ENCODE results near the gene IFNA14. TPM values are rescaled to one million over a fixed set of nuclear protein-coding genes. Genes with fewer than 3 reads are reported as not detected.
"Not testable (repeated sequence)": the region's sequence is repeated elsewhere in the genome, so short reads cannot be mapped to it uniquely, and the experiment has no call there.

Gene IFNA14
- total RNA-seq, 1 experiment from 2014 or later: not detected

DNA sequence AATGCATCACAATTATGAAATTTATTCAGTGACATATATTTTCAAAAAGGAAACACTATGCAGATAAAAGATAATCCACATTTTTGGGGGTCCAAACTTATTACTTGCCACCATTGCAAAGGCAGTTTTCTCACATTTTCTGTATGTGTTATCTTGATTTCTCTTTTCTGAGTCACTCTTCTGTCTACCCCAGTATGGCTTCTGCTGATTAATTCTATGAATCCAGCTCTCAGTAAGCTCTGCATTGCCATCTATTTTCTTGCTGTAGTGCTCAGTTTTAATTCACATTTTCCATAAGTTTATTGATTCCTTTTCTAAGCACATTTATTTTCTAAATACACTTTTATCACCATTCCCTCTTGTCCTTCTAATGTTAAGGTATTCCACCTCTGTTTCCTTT lies 34.6 kb downstream of the IFNA14 start:
- TF ChIP-seq, protein P1, sequence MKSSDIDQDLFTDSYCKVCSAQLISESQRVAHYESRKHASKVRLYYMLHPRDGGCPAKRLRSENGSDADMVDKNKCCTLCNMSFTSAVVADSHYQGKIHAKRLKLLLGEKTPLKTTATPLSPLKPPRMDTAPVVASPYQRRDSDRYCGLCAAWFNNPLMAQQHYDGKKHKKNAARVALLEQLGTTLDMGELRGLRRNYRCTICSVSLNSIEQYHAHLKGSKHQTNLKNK (CRISPR knock-in tag; IDR thresholded peaks at IDR 0.05): no peak
- TF ChIP-seq, protein P2, sequence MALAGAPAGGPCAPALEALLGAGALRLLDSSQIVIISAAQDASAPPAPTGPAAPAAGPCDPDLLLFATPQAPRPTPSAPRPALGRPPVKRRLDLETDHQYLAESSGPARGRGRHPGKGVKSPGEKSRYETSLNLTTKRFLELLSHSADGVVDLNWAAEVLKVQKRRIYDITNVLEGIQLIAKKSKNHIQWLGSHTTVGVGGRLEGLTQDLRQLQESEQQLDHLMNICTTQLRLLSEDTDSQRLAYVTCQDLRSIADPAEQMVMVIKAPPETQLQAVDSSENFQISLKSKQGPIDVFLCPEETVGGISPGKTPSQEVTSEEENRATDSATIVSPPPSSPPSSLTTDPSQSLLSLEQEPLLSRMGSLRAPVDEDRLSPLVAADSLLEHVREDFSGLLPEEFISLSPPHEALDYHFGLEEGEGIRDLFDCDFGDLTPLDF (CRISPR knock-in tag; IDR thresholded peaks at IDR 0.05): no peak
- TF ChIP-seq, protein P3, sequence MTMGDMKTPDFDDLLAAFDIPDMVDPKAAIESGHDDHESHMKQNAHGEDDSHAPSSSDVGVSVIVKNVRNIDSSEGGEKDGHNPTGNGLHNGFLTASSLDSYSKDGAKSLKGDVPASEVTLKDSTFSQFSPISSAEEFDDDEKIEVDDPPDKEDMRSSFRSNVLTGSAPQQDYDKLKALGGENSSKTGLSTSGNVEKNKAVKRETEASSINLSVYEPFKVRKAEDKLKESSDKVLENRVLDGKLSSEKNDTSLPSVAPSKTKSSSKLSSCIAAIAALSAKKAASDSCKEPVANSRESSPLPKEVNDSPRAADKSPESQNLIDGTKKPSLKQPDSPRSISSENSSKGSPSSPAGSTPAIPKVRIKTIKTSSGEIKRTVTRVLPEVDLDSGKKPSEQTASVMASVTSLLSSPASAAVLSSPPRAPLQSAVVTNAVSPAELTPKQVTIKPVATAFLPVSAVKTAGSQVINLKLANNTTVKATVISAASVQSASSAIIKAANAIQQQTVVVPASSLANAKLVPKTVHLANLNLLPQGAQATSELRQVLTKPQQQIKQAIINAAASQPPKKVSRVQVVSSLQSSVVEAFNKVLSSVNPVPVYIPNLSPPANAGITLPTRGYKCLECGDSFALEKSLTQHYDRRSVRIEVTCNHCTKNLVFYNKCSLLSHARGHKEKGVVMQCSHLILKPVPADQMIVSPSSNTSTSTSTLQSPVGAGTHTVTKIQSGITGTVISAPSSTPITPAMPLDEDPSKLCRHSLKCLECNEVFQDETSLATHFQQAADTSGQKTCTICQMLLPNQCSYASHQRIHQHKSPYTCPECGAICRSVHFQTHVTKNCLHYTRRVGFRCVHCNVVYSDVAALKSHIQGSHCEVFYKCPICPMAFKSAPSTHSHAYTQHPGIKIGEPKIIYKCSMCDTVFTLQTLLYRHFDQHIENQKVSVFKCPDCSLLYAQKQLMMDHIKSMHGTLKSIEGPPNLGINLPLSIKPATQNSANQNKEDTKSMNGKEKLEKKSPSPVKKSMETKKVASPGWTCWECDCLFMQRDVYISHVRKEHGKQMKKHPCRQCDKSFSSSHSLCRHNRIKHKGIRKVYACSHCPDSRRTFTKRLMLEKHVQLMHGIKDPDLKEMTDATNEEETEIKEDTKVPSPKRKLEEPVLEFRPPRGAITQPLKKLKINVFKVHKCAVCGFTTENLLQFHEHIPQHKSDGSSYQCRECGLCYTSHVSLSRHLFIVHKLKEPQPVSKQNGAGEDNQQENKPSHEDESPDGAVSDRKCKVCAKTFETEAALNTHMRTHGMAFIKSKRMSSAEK (CRISPR knock-in tag; IDR thresholded peaks at IDR 0.05; ENCODE audit: borderline replicate concordance): no peak
- TF ChIP-seq, protein P4, sequence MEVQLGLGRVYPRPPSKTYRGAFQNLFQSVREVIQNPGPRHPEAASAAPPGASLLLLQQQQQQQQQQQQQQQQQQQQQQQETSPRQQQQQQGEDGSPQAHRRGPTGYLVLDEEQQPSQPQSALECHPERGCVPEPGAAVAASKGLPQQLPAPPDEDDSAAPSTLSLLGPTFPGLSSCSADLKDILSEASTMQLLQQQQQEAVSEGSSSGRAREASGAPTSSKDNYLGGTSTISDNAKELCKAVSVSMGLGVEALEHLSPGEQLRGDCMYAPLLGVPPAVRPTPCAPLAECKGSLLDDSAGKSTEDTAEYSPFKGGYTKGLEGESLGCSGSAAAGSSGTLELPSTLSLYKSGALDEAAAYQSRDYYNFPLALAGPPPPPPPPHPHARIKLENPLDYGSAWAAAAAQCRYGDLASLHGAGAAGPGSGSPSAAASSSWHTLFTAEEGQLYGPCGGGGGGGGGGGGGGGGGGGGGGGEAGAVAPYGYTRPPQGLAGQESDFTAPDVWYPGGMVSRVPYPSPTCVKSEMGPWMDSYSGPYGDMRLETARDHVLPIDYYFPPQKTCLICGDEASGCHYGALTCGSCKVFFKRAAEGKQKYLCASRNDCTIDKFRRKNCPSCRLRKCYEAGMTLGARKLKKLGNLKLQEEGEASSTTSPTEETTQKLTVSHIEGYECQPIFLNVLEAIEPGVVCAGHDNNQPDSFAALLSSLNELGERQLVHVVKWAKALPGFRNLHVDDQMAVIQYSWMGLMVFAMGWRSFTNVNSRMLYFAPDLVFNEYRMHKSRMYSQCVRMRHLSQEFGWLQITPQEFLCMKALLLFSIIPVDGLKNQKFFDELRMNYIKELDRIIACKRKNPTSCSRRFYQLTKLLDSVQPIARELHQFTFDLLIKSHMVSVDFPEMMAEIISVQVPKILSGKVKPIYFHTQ (CRISPR knock-in tag; IDR thresholded peaks at IDR 0.05): no peak
- TF ChIP-seq, protein P5, sequence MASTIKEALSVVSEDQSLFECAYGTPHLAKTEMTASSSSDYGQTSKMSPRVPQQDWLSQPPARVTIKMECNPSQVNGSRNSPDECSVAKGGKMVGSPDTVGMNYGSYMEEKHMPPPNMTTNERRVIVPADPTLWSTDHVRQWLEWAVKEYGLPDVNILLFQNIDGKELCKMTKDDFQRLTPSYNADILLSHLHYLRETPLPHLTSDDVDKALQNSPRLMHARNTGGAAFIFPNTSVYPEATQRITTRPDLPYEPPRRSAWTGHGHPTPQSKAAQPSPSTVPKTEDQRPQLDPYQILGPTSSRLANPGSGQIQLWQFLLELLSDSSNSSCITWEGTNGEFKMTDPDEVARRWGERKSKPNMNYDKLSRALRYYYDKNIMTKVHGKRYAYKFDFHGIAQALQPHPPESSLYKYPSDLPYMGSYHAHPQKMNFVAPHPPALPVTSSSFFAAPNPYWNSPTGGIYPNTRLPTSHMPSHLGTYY (CRISPR knock-in tag; IDR thresholded peaks at IDR 0.05): no peak
- TF ChIP-seq FOXP1 (CRISPR knock-in tag; IDR thresholded peaks at IDR 0.05; ENCODE audit: borderline replicate concordance): no peak
- TF ChIP-seq, protein P6, sequence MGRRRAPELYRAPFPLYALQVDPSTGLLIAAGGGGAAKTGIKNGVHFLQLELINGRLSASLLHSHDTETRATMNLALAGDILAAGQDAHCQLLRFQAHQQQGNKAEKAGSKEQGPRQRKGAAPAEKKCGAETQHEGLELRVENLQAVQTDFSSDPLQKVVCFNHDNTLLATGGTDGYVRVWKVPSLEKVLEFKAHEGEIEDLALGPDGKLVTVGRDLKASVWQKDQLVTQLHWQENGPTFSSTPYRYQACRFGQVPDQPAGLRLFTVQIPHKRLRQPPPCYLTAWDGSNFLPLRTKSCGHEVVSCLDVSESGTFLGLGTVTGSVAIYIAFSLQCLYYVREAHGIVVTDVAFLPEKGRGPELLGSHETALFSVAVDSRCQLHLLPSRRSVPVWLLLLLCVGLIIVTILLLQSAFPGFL (CRISPR knock-in tag; IDR thresholded peaks at IDR 0.05; ENCODE audit: borderline replicate concordance): no peak
- TF ChIP-seq ZNF138 (CRISPR knock-in tag; conservative IDR thresholded peaks at IDR 0.05): no peak
- TF ChIP-seq, protein P7, sequence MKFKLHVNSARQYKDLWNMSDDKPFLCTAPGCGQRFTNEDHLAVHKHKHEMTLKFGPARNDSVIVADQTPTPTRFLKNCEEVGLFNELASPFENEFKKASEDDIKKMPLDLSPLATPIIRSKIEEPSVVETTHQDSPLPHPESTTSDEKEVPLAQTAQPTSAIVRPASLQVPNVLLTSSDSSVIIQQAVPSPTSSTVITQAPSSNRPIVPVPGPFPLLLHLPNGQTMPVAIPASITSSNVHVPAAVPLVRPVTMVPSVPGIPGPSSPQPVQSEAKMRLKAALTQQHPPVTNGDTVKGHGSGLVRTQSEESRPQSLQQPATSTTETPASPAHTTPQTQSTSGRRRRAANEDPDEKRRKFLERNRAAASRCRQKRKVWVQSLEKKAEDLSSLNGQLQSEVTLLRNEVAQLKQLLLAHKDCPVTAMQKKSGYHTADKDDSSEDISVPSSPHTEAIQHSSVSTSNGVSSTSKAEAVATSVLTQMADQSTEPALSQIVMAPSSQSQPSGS (CRISPR knock-in tag; IDR thresholded peaks at IDR 0.05; ENCODE audit: borderline replicate concordance, low read depth): no peak
- ChIA-PET CTCF (no interaction called here), POLR2A (no interaction called here)
- H3K36me3 Mint-ChIP-seq: no peaks in the 10 kb centered on the region
- no peaks in the 10 kb centered on the region for H3K4me1 Mint-ChIP-seq
- H3K4me3 Mint-ChIP-seq: no peak overlapping the region
- H3K27me3 Mint-ChIP-seq (ENCODE audit: low read depth): peaks cover 7% of the 10 kb centered on the region; the same call in 1 of the 2 replicates
- no peak for ATAC-seq
- DNase-seq (ENCODE audit: low spot score): no peak
- no peak overlapping the region for H3K27ac Mint-ChIP-seq
- H3K9me3 Mint-ChIP-seq: peaks cover 6% of the 10 kb centered on the region; the same call in 1 of the 2 replicates

DNA sequence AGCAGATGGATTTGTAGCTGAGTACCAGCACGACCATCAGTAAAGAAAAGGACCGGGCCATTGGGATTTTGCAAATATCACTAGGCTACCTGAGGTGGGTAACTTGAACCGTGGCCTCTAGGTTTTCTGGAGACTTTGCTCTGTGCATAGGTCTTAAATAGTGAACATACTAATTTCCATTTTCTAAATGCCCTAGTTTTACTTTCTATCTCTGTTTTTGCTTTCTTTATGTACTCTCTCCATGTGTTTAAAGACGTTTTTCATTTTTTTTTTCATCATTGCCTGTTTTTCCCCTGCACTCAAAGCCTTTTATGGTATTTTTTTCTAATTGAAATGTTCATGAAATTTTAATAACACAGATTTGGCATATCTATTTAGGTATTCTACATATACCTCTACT lies 37.7 kb downstream of the IFNA14 start, which contains the start of gene IFNA7:
Gene IFNA7, minus strand, starts transcription at position 101 of the 400 bp plus-strand sequence. Its CDS starts 40 bp downstream, at position 61.
- ATAC-seq; H3K27me3 Mint-ChIP-seq (ENCODE audit: low read depth); H3K36me3 Mint-ChIP-seq; POLR2A ChIA-PET; H3K9me3 Mint-ChIP-seq; H3K27ac Mint-ChIP-seq; H3K4me1 Mint-ChIP-seq; H3K4me3 Mint-ChIP-seq; DNase-seq (ENCODE audit: low spot score): not testable (repeated sequence)
- CTCF ChIA-PET: interaction anchor here (0.5 kb wide), 1 partner anchor 117 kb away, joined by 4 read pairs; no protein-coding TSS in a partner anchor
